Measurements from ENCODE around the gene MYOT. TPM values are rescaled to one million over a fixed set of nuclear protein-coding genes. Genes with fewer than 3 reads are reported as not detected.
"Not testable (repeated sequence)": the region's sequence is repeated elsewhere in the genome, so short reads cannot be mapped to it uniquely, and the experiment has no call there.

MYOT gene
- total RNA-seq, 2 donors from 2014 or later, result not detected

- H3K9me3 ChIP-seq (ENCODE audit: control insufficient read depth, low read length, poor library complexity, severe bottlenecking), result no peaks in the 10 kb centered on the region
- DNase-seq (no peak), ATAC-seq (no peak)
- Mint-ChIP-seq H3K27ac (no peak overlapping the region), H3K4me1 (peaks cover 5% of the 10 kb centered on the region), H3K36me3 (ENCODE audit: low read depth) (no peaks in the 10 kb centered on the region), H3K27me3 (peaks cover 10% of the 10 kb centered on the region), H3K4me3 (no peak overlapping the region)
Observed at GRCh38 chr5:137836997-137837396, 30.7 kb upstream of the MYOT start.

- Mint-ChIP-seq H3K4me1 (peaks cover 5% of the 10 kb centered on the region), H3K27me3 (peaks cover 10% of the 10 kb centered on the region), H3K4me3 (no peak overlapping the region), H3K36me3 (ENCODE audit: low read depth) (no peaks in the 10 kb centered on the region), H3K27ac (no peak overlapping the region)
- ATAC-seq (no peak), DNase-seq (no peak)
- H3K9me3 ChIP-seq (ENCODE audit: control insufficient read depth, low read length, poor library complexity, severe bottlenecking), result no peaks in the 10 kb centered on the region
Observed at GRCh38 chr5:137837491-137838394, 29.9 kb upstream of the MYOT start.

DNA sequence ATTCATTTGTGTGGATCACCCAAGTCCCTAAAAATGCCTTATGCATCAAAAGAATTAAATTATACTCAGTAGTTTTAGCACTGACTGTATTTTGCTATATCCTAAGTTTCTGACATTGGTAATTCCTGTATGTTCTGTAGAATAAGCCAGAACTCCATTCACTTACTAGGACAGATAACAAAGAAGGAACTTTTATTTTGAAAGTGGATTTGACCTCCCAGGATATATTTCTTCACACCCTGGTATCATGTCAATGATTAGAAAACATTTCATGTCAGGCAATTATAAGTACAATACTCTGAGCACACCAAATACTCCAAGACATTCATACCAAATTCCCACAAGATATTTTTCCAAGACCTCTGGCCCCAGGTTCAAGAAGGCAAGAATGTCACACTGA lies 28.7 kb upstream of the MYOT start:
- no peak overlapping the region for H3K27ac Mint-ChIP-seq
- peaks cover 10% of the 10 kb centered on the region for H3K27me3 Mint-ChIP-seq
- ATAC-seq (no peak), DNase-seq (no peak)
- H3K36me3 Mint-ChIP-seq (ENCODE audit: low read depth), result no peaks in the 10 kb centered on the region
- no peak overlapping the region for H3K4me3 Mint-ChIP-seq
- no peaks in the 10 kb centered on the region for H3K9me3 ChIP-seq (ENCODE audit: control insufficient read depth, low read length, poor library complexity, severe bottlenecking)
- H3K4me1 Mint-ChIP-seq, result peaks cover 5% of the 10 kb centered on the region

GRCh38 chr5:137842296-137842695 lies 25.4 kb upstream of the MYOT start:
- H3K27me3 Mint-ChIP-seq, result peaks cover 10% of the 10 kb centered on the region
- no peak overlapping the region for H3K27ac Mint-ChIP-seq
- H3K9me3 ChIP-seq (ENCODE audit: control insufficient read depth, low read length, poor library complexity, severe bottlenecking), result peaks cover 3% of the 10 kb centered on the region
- H3K4me1 Mint-ChIP-seq, result peaks cover 5% of the 10 kb centered on the region
- no peaks in the 10 kb centered on the region for H3K36me3 Mint-ChIP-seq (ENCODE audit: low read depth)
- no peak for DNase-seq
- ATAC-seq, result no peak
- no peak overlapping the region for H3K4me3 Mint-ChIP-seq

GRCh38 chr5:137843676-137844299 lies 23.9 kb upstream of the MYOT start:
- no peaks in the 10 kb centered on the region for H3K36me3 Mint-ChIP-seq (ENCODE audit: low read depth)
- peaks cover 5% of the 10 kb centered on the region for H3K4me1 Mint-ChIP-seq

DNA sequence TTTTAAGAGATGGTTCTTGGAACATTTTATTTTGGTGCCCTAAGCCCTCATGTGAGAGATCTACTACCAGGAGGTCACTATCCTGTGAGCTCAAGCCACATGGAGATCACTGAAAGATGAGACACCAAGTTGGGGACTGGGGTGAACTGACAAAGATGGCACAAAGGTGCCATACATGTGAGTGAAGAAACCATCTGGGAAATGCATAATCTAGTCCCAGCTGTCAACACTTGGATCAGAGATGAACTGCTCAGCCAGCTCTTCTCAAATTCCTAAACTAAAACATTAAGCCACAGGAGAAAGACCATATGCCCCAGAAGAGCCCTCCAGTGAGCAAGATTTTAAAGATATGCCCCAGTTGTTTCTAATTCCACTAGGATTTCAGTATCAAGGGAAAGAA lies 22.2 kb upstream of the MYOT start:
- H3K4me1 Mint-ChIP-seq, result peaks cover 2% of the 10 kb centered on the region
- no peaks in the 10 kb centered on the region for H3K36me3 Mint-ChIP-seq (ENCODE audit: low read depth)
- H3K4me3 Mint-ChIP-seq, result no peak overlapping the region
- no peak overlapping the region for H3K27ac Mint-ChIP-seq
- DNase-seq, result no peak
- ATAC-seq, result no peak
- H3K9me3 ChIP-seq (ENCODE audit: control insufficient read depth, low read length, poor library complexity, severe bottlenecking), result peaks cover 3% of the 10 kb centered on the region
- H3K27me3 Mint-ChIP-seq, result peaks cover 2% of the 10 kb centered on the region

More at GRCh38 chr5:137843676-137844299, 23.9 kb upstream of the MYOT start:
- DNase-seq, result no peak
- H3K9me3 ChIP-seq (ENCODE audit: control insufficient read depth, low read length, poor library complexity, severe bottlenecking), result peaks cover 3% of the 10 kb centered on the region
- Mint-ChIP-seq H3K4me3 (no peak overlapping the region), H3K27ac (no peak overlapping the region), H3K27me3 (peaks cover 10% of the 10 kb centered on the region)
- ATAC-seq, result no peak

DNA sequence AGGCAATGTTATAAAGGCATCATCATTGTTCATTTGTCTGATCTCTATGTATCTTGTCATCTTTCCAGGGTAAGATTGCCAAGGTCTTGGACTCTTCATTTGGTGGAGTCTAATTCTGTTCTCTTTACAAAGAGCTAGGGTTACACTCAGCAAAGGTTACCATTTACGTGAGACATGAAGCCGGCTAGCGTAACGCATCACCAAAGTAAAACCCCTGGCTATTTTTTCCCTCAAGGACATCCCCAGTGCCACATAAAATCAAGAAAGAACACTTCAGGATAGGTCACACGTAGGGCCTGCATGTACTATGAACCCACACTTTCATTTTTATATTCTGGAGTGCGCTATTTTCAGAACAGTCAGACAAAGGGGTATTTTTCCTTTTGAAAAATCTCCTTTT lies 20.0 kb upstream of the MYOT start:
- no peak for DNase-seq
- Mint-ChIP-seq H3K4me1 (peaks cover 2% of the 10 kb centered on the region), H3K36me3 (ENCODE audit: low read depth) (no peaks in the 10 kb centered on the region), H3K4me3 (no peak overlapping the region), H3K27me3 (no peaks in the 10 kb centered on the region), H3K27ac (no peak overlapping the region)
- no peak for ATAC-seq
- peaks cover 3% of the 10 kb centered on the region for H3K9me3 ChIP-seq (ENCODE audit: control insufficient read depth, low read length, poor library complexity, severe bottlenecking)

DNA sequence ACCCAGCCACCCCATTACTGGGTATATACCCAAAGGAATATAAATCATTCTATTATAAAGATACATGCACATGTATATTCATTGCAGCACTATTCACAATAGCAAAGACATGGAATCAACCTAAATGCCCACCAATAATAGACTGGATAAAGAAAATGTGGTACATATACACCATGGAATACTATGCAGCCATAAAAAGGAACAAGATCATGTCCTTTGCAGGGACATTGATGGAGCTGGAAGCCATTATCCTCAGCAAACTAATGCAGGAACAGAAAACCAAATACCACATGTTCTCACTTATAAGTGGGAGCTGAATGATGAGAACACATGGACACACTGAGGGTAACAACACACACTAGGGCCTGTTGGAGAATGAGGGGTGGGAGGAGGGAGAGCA lies 14.5 kb upstream of the MYOT start:
- H3K4me1 Mint-ChIP-seq, result peaks cover 10% of the 10 kb centered on the region
- not testable (repeated sequence) for DNase-seq; H3K9me3 ChIP-seq (ENCODE audit: control insufficient read depth, low read length, poor library complexity, severe bottlenecking); ATAC-seq; H3K36me3 Mint-ChIP-seq (ENCODE audit: low read depth); H3K27me3 Mint-ChIP-seq; H3K4me3 Mint-ChIP-seq; H3K27ac Mint-ChIP-seq

DNA sequence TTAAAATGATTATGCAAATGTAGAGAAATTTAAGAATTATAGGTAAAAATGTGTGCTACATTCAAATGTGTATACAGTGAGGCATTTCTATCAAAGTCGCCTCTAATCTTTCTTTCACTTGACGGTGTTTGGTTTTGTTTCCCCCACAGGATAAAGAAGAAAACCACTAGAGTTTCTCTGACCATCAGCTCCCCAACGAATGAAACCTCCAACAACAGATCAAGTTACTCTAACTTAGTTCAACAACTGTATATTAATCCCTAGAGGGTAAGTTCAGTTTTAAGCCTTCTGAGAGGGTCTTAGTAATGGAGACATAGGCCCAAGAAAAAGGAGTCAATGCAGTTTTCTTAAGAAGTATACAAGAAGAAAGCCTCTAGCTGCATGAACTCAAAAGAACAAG lies 11.5 kb upstream of the MYOT start:
- no peak for ATAC-seq
- DNase-seq, result no peak
- Mint-ChIP-seq H3K36me3 (ENCODE audit: low read depth) (no peaks in the 10 kb centered on the region), H3K4me3 (no peak overlapping the region), H3K27me3 (no peaks in the 10 kb centered on the region), H3K27ac (no peak overlapping the region), H3K4me1 (peaks cover 8% of the 10 kb centered on the region)
- H3K9me3 ChIP-seq (ENCODE audit: control insufficient read depth, low read length, poor library complexity, severe bottlenecking), result no peaks in the 10 kb centered on the region

- Mint-ChIP-seq H3K4me3 (no peak overlapping the region), H3K27ac (peak overlapping the region; percentile 39), H3K4me1 (peaks cover 13% of the 10 kb centered on the region), H3K36me3 (ENCODE audit: low read depth) (no peaks in the 10 kb centered on the region), H3K27me3 (no peaks in the 10 kb centered on the region)
- H3K9me3 ChIP-seq (ENCODE audit: control insufficient read depth, low read length, poor library complexity, severe bottlenecking), result no peaks in the 10 kb centered on the region
- DNase-seq (no peak), ATAC-seq (no peak)
Observed at GRCh38 chr5:137856916-137857862, 10.5 kb upstream of the MYOT start.

DNA sequence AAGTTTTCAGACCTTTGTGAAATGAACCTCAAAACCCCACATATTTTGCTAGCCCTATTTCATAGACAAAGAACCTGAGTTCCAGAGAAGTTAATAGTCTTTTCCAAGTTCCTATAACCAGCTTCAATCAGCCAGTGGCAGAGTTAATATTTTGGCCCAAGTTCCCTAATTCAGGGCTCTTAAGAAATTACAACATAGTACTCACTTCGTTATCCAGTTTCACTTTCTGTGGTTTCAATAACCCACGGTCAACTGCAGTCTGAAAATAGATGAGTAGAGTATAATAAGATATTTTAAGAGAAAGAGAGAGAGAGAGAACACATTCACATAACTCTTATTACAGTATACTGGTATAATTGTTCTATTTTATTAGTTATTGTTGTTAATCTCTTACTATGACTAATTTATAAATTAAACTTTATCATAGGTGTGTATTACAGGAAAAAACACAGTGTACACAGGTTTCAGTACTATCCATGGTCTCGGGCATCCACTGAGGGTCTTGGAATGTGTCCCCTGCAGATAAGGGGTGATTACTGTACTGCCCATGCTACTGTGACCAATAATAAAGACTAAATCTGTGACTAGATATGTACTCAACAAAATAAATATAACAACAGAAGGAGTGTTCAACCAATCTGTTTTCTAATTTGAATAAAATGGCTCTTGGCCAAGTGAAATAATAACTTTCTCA lies 9.3 kb upstream of the MYOT start:
- no peaks in the 10 kb centered on the region for H3K9me3 ChIP-seq (ENCODE audit: control insufficient read depth, low read length, poor library complexity, severe bottlenecking)
- Mint-ChIP-seq H3K4me1 (peaks cover 13% of the 10 kb centered on the region), H3K27me3 (no peaks in the 10 kb centered on the region), H3K36me3 (ENCODE audit: low read depth) (no peaks in the 10 kb centered on the region), H3K4me3 (peak overlapping the region; percentile 61), H3K27ac (peak overlapping the region; percentile 39)
- peak; percentile 37 for ATAC-seq
- no peak for DNase-seq

DNA sequence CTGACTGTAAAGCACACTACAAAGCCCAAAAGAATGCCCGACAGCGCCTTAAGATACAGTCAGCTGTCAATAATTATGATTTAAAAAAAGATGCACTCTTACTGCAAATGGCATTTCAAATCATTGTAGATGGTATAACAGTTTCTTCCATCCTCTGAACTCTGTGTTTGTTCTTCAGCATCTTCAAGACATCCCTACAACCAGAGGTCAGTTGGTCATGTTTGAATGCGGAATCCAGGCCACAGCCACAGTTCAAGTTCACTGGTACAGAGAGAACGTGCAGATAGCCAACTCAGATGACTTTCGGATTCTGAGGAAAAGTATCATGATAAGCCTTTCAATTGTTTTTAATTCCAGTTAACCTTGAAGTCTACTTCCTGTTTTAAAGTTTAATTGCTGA lies 8.7 kb upstream of the MYOT start:
- Mint-ChIP-seq H3K4me1 (peaks cover 13% of the 10 kb centered on the region), H3K4me3 (no peak overlapping the region), H3K27me3 (no peaks in the 10 kb centered on the region), H3K27ac (no peak overlapping the region), H3K36me3 (ENCODE audit: low read depth) (no peaks in the 10 kb centered on the region)
- no peak for ATAC-seq
- H3K9me3 ChIP-seq (ENCODE audit: control insufficient read depth, low read length, poor library complexity, severe bottlenecking), result no peaks in the 10 kb centered on the region
- DNase-seq, result no peak
